Cardiac muscle cell (in vitro differentiated cells and primary cell): ENCODE results near the gene GHRL. TPM values are rescaled to one million over a fixed set of nuclear protein-coding genes. Genes with fewer than 3 reads are reported as not detected.
A peak's percentile ranks its signal among the peaks of the same experiment; 100 is the strongest.

ENCODE experiments used
- DNase-seq, 2 donors: peaks; one replicate each; pipeline versions ENCODE4 v3.0.0 to v3.0.0-alpha.2; 2010 to 2017; ENCODE audit warnings: low read depth in 1 of 2, low spot score in 1 of 2
- H3K27ac ChIP-seq: fragments of 200-600 bp; sonication (generic); 2 replicates; pipeline ENCODE4 v1.5.1; 2016
- H3K27me3 ChIP-seq: fragments of 200-600 bp; sonication (generic); 2 replicates; pipeline ENCODE4 v1.6.0; 2016; ENCODE audit warnings: control low read depth
- H3K36me3 ChIP-seq: fragments of 200-600 bp; sonication (generic); 2 replicates; pipeline ENCODE4 v1.5.1; 2016; ENCODE audit warnings: control low read depth
- H3K4me1 ChIP-seq: fragments of 200-600 bp; sonication (generic); 2 replicates; pipeline ENCODE4 v1.8.1; 2017; ENCODE audit warnings: low read depth, mild to moderate bottlenecking, mixed run types
- H3K4me3 ChIP-seq: fragments of 200-600 bp; sonication (generic); 2 replicates; pipeline ENCODE4 v1.5.1; 2016; ENCODE audit warnings: mild to moderate bottlenecking
- H3K9me3 ChIP-seq: fragments of 200-600 bp; sonication (generic); 2 replicates; pipeline ENCODE4 v1.5.1; 2017; ENCODE audit warnings: low read depth, mild to moderate bottlenecking, control low read depth
- polyA plus RNA-seq: library from polyadenylated mRNA; unstranded; fragments of >200 nt; fragmentation: Nextera tagmentation; extraction: Ambion mirVana; gene quantifications from 2 replicates; pipeline ENCODE4 v1.2.1, GENCODE V29; 2016
- total RNA-seq: library from RNA; depleted of rRNA; stranded (reverse); fragments of >200 nt; gene quantifications from 2 replicates; pipeline ENCODE4 v1.2.3, GENCODE V29; 2016
- TF ChIP-seq, protein P1 (sequence below): IDR thresholded peaks from 2 replicates; pipeline ENCODE4 v1.5.1; 2012; ENCODE audit warnings: low read depth, mild to moderate bottlenecking, low read length

Gene GHRL
- total and polyA plus RNA-seq, 2 experiments from 2014 or later: 0.18 to 0.46 TPM

DNA sequence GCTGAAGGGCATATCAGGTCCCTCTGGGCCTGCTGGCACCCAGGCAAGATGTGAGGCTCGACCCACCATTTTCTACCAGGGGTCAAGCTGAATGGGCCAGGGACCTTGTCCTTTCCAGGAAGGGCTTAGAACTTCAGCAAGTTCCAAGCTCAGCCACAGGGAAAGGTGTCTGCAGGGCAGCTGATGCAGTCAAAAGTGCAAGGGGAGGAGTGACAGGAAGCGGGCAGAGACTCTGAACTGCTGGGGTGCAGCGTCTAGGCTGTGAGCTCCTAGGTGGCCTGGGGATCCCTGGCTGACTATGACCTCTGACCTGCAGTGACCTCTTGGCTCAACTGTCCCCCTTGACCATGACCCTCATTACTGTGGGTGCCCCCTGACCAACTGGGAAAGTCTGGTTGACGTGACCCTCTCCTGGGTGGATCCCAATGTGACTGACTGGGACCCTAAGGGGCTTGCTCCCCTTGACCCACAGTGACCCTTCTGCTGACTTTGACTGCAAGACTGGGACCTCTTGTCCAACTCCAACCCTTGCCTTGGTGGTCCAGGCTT, 42.5 kb upstream of the GHRL start:
- TF ChIP-seq, protein P1, sequence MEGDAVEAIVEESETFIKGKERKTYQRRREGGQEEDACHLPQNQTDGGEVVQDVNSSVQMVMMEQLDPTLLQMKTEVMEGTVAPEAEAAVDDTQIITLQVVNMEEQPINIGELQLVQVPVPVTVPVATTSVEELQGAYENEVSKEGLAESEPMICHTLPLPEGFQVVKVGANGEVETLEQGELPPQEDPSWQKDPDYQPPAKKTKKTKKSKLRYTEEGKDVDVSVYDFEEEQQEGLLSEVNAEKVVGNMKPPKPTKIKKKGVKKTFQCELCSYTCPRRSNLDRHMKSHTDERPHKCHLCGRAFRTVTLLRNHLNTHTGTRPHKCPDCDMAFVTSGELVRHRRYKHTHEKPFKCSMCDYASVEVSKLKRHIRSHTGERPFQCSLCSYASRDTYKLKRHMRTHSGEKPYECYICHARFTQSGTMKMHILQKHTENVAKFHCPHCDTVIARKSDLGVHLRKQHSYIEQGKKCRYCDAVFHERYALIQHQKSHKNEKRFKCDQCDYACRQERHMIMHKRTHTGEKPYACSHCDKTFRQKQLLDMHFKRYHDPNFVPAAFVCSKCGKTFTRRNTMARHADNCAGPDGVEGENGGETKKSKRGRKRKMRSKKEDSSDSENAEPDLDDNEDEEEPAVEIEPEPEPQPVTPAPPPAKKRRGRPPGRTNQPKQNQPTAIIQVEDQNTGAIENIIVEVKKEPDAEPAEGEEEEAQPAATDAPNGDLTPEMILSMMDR: no peak
- no peaks in the 10 kb centered on the region for H3K9me3 ChIP-seq
- DNase-seq: no peak

DNA sequence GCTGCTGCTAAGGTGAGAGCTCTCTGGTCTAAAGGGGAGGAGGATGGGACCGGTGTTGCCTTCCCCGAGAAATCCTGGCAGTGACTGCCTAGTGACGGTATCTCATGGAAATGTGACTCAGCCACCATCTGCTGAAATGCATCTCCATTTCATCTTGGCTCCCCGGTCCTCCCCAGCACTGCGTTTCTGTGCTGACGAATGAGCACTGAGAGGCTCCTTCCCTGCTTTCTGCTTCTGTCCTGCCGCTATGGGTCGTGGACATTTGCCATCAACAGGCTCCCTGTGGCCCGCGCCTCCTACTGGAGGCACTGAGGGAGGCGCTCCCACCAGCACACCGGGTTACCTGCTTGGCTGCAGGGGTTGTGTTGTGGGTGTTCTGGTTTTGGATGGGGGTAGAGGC, 41.7 kb upstream of the GHRL start:
- TF ChIP-seq, protein P1: peak; percentile 43
- peak in 1 of 2 donors; percentile 46 for DNase-seq
- peaks cover 3% of the 10 kb centered on the region for H3K4me1 ChIP-seq
- H3K4me3 ChIP-seq: no peak overlapping the region
- peaks cover 13% of the 10 kb centered on the region for H3K27me3 ChIP-seq
- H3K36me3 ChIP-seq: no peaks in the 10 kb centered on the region
- H3K9me3 ChIP-seq: no peaks in the 10 kb centered on the region
- no peak overlapping the region for H3K27ac ChIP-seq

More for the DNA sequence above, 42.5 kb upstream of the GHRL start:
- no peaks in the 10 kb centered on the region for H3K36me3 ChIP-seq
- peaks cover 5% of the 10 kb centered on the region for H3K27me3 ChIP-seq
- H3K27ac ChIP-seq: no peak overlapping the region
- H3K4me3 ChIP-seq: no peak overlapping the region
- peaks cover 3% of the 10 kb centered on the region for H3K4me1 ChIP-seq

DNA sequence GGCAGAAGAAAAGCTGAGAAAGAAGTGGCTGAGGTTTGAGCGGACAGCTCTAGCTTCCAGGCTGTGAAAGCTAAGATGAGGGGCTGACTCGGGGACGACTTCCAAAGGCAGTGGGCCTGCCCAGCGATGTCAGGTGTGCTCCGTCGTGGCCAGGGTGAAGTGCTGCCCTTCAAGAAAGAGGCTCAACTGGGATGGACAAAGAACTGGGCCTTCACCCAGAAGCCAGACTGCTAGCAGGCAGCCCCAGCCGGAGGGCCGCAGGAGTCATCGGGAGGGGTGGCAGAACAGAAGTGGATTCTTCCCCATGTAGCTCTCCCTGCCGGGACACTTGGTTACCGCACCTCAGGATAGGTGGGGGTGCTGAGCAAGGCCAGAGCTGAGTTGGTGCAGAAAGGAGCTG, 41.3 kb upstream of the GHRL start:
- TF ChIP-seq, protein P1: no peak
- no peak for DNase-seq
- peaks cover 17% of the 10 kb centered on the region for H3K27me3 ChIP-seq

DNA sequence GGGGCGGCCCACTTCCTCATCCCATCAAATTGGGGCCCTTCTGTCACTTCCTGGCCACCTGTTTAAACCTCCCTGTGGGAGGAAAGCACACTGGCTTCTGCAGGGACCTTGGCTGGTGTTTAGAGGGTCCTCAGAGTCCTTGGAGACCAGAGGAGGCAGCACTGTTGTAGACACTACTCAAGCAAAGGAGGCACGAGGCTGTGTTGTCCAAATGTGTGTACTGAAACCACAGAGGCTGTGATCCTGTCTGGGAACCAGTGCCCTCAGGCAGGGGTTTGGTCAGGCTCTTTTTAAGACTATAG, 40.6 kb upstream of the GHRL start:
- no peak overlapping the region for H3K4me3 ChIP-seq
- H3K36me3 ChIP-seq: no peaks in the 10 kb centered on the region
- TF ChIP-seq, protein P1: no peak
- H3K9me3 ChIP-seq: no peaks in the 10 kb centered on the region
- H3K27me3 ChIP-seq: peaks cover 25% of the 10 kb centered on the region
- peaks cover 3% of the 10 kb centered on the region for H3K4me1 ChIP-seq
- H3K27ac ChIP-seq: no peak overlapping the region
- no peak for DNase-seq

More for the DNA sequence above, 41.3 kb upstream of the GHRL start:
- Histone ChIP-seq H3K9me3 (no peaks in the 10 kb centered on the region), H3K4me1 (peaks cover 3% of the 10 kb centered on the region), H3K36me3 (no peaks in the 10 kb centered on the region), H3K4me3 (no peak overlapping the region), H3K27ac (no peak overlapping the region)

DNA sequence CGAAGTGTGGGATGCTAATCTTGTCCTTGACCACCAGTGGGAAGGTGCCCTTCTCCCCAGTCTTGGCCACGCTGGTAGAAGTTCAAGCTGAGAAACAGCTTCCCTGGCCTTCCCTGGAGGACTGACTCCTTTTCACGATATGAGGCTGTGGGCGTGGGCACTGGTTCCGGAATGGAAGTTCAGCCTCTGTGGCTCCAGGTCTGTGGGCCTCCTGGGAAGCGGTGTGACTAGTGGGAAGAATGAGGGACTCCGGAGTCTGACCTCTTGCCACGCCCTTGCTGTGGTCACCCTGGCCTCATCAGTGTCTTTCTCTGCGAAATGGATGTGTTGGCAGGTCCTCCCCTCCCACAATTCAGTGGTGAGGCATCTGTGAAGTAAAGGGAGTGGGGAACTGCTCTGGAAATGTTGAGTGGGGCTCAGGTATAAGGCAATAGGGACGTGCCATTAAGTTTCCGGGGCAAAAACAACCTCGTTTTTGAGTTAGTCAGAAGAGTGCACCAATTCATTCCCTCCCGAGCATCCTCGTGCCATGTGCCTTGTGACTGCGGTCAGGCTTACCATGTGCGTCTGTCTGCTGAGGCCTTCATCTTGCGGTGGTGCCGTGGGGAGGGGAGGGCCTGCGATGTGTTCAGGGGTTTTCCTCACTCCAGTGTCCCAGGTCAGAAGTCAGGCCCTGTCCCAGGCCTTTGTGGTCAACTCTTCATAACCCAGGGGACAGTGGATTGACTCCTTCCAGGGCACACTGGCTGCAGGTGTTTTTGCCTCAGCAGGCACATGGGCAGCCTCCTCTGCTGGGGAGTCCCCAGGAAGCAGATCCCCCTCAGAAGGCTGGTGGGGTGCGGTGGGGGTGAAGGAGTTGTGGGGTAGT, 40.0 kb upstream of the GHRL start:
- DNase-seq: no peak
- H3K4me3 ChIP-seq: no peak overlapping the region
- peaks cover 31% of the 10 kb centered on the region for H3K27me3 ChIP-seq
- H3K4me1 ChIP-seq: peaks cover 3% of the 10 kb centered on the region
- TF ChIP-seq, protein P1: no peak
- H3K27ac ChIP-seq: no peak overlapping the region
- no peaks in the 10 kb centered on the region for H3K36me3 ChIP-seq
- H3K9me3 ChIP-seq: no peaks in the 10 kb centered on the region
